ENCODE data around the gene PPP1R12C.

DNA sequence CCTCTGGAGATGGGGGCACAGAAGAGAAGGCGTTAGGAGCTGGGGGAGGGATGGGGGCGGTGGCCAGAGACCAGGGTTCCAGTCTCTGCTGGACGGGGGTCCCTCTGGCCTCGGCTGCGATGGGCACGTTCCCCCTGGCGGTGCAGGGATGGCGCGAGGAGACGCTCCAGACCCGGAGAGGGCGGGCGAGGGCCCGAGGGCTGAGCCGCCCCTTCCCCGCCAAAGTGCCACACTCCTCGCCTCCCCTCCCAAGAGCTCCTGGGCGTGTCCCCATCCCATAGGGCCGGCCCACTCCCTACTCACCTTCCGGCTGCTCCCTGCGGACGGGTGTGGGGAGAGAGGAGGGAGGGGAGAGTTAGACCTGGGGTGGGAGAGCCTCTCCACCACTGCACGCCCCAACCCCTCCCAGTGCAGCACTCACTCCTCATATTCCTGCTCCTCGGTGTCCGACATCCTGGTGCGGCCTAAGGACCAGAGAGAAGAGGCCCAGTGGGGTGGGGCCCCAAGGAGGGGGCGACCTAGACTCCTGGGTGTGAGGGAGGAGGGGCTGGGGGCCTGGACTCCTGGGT is 29.4 kb upstream of the PPP1R12C start:
- TF ChIP-seq POLR2A (IDR thresholded peaks at IDR 0.05) (no peak), EP300 (IDR thresholded peaks at IDR 0.05) (no peak)
